Stimulated activated naive CD4-positive, alpha-beta T cell treated with Interleukin-2 at 50 U/mL for 16 hours (primary cell): Measurements from ENCODE around the gene CNOT8.
"Not testable (repeated sequence)": the region's sequence is repeated elsewhere in the genome, so short reads cannot be mapped to it uniquely, and the experiment has no call there.

Source experiments
- DNase-seq: peaks from one replicate; lab custom pipeline; 2025; lab: John Stamatoyannopoulos, UW

CNOT8 gene

DNA sequence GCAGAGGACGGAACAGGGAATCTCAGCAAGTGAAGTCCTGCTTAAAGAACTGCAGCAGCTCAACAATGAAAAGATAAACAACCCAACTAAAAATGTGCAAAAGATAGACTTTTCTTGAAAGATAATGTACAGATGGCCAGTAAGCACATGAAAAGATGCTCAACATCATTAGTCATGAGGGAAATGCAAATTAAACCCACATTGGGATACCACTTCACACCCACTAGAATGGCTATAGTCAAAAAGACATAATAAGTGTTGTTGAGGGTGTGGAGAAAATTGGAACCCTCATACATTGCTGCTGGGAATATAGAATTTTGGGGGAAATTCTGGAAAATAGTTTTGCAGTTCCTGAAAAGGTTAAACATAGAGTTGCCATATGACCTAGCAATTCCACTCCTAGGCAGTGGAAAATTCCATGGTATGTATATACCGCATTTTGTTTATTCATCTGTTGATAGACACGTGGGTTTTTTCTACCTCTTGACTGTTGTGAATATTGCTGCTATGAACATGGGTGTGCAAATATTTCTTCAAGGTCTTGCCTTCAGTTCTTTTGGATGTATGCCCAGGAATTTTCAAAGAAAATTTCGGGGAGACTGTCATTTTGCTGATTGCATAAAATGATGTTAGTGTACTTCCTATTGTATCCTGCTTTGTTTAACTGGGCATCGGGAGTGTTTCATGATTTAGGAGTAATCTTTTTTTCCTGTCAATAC lies 7.2 kb downstream of the CNOT8 start:
- no peak for DNase-seq

DNA sequence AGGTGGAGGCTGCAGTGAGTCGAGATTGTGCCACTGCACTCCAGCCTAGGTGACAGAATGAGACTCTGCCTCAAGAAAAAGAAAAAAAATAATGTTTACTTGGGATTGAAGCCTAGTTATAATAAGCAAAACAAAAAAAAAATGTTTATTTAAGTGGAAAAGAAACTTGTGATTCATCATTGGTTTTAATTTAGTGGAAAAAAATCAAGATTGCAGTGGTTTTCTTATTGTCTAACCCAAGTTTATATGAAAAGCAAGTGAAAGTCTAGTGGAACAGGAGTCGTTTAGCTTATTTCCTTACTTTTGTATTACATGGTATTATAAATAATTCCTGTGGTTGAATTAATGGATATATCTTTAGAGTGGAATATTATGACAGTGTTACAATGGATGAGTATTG lies 8.4 kb downstream of the CNOT8 start:
- DNase-seq: no peak

DNA sequence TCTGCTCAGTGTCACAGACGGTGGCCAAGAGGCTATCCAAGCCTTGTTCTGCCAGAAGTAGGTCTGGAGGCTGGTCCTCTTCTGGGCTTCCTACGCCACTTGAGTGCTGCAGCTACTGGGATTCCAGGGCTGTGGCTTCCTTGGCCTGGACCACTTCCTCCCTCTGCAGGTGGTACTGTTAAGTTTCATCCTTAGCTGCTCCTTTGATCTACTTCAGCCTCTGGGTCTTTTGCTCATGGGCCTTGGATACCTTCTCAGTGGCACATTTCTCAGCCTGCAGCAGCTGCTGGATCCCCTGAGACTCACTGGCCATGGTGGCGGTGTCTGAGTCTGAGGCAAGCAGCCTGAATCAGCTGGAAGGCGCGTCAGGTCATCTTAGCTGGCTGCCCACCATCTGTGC lies 10.3 kb downstream of the CNOT8 start:
- no peak for DNase-seq

DNA sequence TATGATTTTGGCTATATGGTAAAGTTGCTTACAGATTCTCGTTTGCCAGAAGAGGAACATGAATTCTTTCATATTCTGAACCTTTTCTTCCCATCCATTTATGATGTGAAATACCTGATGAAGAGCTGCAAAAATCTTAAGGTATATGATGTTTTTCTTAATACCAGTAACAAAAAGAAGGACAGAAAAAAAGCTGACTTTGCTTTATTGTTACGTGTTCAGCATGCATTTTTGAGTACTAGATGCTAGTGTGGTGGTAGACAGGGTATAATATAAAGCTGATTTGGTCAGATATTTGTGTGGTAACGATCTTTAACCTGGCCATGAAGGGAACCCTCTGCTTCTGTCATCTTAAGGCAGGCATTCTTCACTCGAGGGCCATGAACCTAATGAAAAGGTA lies 13.3 kb downstream of the CNOT8 start:
- no peak for DNase-seq

DNA sequence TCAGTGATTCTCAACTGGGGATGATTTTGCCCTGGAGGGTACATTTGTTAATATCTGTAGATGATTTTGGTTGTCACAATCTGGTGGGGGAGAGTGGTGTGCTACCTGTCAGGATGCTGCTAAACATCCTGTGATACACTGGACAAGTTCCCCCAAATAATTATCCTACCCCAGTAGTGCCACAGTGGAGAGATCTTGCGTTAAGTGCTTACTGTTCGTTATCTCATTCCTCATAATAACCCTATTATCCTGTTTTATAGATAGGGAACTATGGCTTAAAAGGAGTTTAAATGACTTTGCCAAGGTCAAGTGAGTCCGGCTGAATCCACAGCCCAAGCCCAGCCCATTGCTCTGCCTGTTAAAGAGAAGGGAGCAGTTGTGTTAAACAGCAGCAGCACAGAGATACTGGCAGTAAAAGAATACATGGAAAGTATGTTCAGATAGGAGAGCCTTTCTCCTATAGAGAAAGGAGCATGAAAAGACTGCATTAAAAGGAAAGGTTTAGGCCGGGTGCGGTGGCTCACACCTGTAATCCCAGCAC lies 15.4 kb downstream of the CNOT8 start:
- no peak for DNase-seq

DNA sequence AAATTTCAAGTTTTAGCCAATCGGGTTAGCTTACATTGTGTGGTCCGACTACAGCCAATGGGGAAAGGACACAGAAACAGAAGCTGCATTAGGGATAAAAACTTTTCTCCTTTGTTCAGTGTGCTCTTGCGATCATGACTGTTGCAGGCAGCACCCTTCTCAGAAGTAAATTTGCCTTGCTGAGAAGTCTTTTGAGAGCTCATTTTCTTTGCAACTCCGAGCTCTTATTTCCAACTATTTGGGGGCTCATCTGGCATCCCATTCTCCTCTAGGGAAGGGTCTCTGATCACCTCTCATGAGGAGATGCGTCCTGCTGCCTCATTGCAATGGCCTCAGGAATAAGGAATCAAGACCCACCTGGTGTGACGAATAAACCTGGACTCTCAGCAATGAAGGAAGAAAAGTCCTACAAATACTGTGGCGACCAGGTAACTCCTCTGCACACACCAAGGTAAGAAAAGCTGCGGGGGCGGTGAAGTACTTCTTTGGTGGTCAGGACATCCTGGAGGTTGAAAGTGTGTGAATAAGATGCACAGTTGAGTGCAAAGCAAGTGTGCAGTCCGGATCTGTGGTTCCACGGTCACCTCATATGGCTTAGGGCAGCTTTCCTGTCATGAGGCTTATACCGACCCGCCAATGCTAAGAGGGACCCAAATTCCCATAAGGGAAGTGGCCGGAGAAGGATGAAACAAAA lies 20.4 kb downstream of the CNOT8 start:
- no peak for DNase-seq

DNA sequence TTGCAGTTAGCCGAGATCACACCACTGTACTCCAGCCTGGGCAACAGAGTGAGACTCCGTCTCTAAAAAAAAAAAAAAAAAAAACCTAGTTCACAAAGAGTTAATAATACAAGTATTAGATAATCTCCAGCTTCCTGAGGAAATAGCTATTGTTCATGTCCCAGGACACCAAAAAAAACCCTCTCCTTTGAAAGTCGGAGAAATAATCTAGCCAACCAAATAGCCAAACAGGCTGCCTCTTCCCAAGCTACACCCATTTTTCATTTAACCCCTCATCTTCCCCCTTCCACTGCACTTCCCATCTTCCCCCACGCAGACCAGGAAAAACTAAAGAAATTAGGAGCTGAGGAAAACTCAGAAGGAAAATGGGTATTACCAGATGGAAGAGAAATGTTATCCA lies 23.6 kb downstream of the CNOT8 start:
- no peak for DNase-seq

DNA sequence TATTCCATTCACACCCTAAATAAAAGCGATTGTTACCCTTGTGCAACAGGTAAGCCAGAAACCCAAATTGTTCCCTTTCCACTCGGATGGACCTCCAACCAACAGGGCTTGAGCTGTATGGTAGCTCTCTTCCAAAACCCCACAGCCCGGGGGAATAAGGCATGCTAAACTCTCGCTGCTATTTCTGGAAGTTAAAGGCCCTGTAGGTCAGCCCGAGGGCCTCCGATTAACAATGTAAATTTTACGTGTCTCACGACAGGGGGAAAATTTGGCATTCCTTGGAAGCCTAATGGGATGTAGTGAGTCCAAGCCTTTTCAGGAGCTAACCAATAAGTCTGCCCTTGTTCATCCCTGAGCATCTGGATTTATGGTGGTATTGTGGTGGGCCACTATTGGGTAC lies 26.0 kb downstream of the CNOT8 start:
- no peak for DNase-seq

DNA sequence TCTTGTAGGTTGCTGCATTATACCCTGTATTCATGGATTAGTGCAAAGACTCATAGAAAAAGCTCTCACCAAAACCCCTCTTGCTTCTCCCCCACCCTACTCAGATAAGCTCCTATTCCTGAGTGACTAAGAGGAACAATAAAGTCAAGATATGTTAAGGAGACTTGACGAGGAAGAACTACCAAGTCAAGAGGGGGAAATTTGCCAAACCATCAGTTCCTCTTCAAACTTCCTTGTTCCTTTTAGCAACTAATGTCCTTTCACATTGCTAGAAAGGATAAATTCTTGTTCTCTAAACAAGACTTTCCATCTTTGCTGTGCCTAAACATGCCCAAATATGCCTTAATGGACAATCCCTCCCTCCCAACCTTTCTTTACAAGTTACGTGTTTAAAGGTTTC lies 27.0 kb downstream of the CNOT8 start:
- no peak for DNase-seq

DNA sequence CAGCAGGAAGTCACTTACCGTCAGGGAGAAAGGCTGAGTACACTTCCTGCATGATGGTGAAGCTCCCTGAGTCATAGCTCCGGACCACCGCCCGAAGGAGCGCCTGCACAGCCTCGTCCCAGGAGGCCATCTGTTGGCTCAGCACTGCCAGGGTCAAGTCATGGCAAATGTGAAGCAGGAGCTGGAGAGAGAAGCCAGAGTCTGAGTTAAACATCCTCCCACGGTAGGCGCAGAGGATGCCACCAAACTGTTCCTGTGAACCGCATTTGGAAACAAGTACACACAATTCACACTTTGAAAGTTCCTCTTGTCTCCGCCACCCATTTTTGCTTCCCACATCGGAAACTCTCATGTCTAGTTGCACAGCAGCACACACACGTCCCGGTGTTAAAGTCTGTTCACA lies 33.9 kb downstream of the CNOT8 start:
- DNase-seq: no peak

DNA sequence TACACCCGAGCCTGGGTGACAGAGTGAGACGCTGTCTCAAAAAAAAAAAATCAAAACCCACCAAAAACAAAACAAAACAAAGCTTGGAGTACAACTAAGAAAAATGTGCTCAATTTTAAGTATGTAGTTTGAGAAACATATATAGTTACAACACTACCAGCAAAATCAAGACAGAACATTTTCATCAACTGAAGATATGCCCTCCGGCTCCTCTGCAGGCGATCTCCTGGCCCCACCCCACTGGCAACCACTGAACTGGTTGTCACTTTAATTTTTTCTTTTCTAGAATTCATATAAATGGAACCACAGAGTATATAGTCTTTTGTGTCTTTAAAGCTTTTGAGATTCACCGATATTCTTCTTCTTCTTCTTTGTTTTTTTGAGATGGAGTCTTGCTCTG lies 35.0 kb downstream of the CNOT8 start:
- no peak for DNase-seq

DNA sequence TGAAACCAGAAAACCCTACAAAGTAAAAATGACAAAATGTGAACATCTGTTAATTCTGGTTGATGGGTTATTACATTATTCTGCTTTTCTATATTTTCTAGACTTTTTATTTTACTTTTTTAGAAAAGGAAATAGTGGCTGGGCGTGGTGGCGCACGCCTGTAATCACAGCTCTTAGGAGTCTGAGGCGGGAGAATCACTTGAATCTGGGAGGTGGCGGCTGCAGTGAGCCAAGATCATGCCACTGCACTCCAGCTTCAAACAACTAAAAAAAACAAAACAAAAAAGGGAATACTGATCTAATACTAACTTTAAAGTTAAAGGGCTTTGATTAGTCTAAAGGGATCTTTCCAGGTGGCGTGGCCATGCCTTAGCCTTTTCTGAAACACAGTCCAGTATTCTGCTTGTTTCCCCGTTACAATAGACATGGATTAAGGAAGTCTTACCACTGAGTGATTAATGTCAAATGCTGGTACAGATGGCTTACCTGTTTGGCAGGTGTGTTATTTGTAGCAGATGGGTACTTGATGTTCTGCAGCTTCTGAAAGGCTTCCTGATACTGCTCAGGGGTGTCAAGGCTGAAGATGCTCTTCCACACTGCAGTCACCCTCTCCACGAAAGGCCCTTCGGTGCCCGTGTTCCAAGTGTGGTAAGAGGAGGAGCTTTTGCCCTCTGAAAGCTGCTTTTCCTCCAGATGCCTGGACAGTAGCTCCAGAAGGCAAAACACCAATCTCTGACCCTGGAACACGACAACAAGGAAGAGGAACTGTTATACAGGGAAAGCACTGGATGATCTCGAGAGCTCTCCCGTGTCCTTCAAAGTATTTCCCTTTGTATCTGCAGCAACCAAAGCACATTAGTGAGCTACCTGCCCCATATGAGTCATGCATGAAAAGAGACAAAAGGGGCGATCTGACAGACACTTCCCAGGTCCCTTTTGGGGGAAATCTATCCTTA lies 37.5 kb downstream of the CNOT8 start:
- DNase-seq: no peak

DNA sequence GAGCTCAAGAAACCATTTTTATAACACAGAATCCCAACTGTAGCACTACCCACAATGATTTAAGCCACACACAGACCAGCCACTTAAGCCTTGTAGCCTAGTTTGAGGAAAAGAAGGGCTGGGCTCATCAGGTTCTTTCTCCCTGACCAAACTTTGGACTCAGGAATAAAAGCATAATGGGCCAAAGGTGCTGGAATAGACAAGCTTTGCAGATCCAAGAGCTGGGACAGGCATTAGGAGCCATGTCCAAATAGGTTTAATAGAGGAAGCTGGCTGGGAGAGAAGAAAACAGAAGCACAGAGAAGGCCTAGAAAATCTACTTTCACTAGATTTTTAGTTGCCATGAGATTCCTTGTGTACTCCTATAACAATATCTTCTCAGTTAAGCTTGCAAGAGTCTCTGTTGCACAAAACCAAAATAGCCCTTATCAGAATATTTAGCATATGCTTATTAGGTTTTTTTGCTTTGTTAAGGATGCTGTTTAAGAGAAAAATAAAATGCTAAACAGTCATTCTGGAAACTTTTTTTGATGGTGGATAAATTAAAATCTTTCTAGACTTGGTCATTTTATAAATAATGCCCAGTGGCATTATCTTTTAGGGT lies 38.2 kb downstream of the CNOT8 start:
- DNase-seq: no peak

DNA sequence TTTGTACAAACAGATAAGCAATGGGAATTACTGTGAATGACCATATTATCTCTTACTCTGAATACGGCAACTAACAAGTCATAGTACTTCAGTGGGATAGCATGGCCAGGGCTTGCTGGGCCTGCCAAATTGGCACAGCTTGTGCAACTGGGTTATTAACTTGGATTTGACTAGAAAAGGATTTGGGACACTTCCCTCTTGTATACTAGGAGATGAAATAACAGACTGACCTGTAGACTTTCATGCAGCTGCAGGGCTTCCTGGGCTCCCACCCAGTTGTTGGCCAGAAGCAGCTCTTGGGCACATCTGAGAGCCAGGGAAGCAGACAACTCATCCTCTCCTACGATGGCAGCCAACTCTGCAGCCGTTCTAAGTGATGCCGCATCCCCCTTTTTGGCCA lies 39.8 kb downstream of the CNOT8 start:
- DNase-seq: no peak

DNA sequence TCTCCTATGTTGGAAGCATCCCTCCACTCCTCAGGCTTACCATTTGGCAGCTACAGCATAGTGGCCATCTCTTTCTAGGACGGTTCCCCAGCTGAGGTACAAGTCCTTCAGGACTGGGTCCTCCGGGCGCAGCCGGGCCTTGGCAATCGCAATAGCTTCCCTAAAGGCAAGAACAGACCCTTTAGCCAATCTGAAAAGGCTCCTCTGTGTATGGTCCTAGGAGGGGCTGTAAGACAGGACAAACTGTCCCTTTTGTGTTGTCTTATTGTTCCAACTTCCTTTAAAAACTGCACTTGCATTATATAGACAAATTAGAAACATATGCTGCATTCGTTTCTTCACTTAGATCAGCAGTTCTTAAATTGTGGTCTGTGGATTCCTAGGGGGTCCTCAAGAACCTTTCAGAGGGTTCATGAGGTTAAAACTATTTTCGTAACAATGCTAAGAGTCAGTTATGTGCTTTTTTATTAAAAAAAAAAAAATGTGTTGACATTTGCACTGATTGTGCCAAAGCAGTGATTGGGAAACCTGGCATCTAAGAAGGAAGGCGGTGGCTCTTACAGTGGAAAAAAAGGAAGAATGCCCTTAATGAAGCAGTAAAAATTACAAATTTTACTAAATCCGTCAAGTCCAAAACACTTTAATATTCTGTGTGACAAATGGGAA lies 40.9 kb downstream of the CNOT8 start:
- no peak for DNase-seq

DNA sequence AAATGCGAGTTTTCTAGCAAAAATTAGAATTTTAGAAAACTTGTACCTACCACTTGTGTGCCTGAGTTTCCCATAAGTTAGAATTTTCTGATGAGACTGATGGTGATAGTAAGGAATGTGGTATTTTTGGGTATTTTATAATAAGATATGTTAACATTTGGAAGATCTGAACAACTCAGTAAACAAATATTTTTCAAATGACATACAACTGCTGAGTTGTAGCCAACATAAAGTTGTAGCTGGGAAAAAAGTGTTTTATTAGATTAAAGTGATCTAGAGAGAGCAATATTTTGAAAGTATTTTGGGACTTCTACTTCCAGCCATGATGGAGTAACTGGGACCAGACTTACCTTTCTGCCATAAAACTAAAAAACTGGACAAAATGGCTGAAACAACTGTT lies 41.6 kb downstream of the CNOT8 start:
- no peak for DNase-seq

DNA sequence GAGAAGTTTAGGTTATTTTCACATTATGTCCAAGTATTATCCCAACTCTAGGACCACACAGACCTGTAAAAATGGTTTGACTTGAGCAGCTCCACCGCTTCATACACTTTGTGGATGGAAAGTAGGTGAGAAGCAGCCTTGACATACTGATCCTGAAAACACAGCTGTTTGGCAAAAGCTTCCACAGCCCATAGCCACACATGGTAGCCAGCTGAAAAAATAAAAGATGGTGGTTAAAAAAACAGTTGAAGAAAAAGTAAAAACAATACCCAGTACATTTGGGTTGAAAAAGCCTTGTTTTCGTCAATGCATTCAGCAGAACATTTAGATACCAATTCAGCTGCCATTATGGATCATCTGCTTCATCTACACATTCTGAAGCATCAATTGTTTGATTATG lies 42.8 kb downstream of the CNOT8 start:
- DNase-seq: no peak

DNA sequence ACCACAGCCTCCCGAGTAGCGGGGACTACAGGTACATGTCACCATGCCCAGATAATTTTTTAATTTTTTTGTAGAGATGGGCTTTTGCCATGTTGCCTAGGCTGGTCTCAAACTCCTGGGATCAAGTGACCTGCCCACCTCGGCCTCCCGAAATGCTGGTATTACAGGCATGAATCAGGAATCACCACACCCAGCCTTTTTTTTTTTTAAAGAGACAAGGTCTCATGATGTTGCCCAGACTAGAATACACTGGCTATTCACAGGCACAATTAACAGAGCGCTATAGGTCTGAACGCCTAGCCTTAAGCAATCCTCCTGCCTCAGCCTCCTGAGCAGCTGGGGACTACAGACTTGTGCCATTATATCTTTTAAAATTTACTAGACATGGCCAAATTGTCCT lies 43.5 kb downstream of the CNOT8 start:
- no peak for DNase-seq

DNA sequence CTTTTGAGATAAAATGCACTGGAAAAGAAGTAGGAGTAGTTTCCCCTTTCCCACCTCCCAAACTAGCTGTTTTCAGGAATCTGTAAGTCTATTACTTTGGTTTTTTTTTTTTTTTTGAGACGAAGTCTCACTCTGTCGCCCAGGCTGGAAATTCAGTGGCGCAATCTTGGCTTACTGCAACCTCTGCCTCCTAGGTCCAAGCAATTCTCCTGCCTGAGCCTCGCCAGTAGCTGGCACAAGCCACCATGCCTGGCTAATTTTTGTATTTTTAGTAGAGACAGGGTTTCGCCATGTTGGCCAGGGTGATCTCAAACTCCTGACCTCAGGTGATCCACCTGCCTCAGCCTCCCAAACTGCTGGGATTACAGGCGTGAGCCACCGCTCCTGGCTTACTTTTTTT lies 47.2 kb downstream of the CNOT8 start:
- DNase-seq: not testable (repeated sequence)

DNA sequence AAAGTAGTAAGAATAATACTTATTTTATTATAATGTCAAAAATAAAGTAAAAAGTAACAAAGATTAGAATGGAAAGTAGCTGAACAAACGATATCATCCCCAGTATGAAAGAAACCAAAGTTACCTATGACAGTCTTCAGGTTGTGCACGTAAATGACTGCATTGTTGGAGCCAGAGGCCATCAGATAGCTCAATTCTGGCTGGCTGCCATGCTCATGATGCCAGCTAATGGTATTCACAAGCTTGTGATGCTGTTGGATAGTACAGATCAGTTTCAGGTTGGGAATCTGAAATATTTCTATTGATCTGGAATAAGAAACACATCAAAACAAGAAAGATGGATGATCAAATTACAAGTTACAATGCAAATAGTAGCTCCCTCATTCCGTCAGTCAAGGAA lies 58.4 kb downstream of the CNOT8 start:
- DNase-seq: no peak

DNA sequence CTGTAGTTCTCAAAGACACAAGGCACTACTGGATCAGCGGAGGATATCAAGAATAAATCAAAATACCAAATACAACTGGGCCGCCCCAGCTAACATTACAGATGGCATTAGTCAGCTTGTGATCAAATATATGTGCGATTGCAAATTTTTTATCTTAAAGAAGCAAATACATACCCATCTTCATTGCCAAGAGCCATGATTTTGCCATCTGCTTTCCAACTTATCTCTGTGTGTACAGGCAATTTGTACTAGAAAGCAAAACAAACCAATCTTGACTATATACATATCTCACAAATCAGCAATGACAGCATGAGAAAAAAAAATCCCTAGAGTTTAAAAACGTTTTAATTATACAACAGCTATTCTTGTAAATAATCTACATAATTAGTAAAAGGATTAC lies 59.3 kb downstream of the CNOT8 start:
- no peak for DNase-seq
